Retinal pigment epithelial cell (primary cell): ENCODE data around the gene FAM181B.

Source experiments
- DNase-seq: peaks from one replicate; pipeline ENCODE4 v3.0.0-alpha.2; 2010; ENCODE audit warnings: low read depth
- H3K4me3 ChIP-seq: 2 replicates; pipeline ENCODE4 v1.5.1; 2011; ENCODE audit warnings: mild to moderate bottlenecking, low read length, control low read depth, moderate library complexity
- CTCF ChIP-seq: conservative IDR thresholded peaks from 2 replicates; pipeline ENCODE4 v1.5.1; 2011; ENCODE audit warnings: low read depth, low read length, control low read depth, inconsistent platforms

Gene FAM181B

DNA sequence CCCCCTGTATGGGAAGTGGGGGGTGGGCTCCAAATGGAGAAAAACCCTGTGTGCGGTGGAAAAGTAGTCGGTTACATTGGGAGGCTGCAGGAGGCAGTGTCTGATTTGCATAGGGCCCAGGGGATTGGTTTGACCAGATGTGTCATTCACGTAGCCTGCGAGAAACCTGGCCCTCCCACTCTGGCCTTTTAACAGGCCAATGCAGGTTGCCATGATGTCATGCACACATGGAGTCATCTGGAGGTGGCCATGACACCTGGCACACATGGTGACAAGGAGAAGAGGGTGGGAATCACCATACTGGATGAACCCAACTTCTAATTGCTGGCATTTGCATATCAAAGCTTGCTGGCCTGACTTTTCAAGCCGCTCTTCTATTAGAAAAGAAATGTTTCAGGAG is 50.6 kb downstream of the FAM181B start:
- H3K4me3 ChIP-seq = no peak overlapping the region
- no peak for TF ChIP-seq CTCF
- DNase-seq = no peak

- DNase-seq = no peak
- peak; percentile 45 for TF ChIP-seq CTCF
- no peak overlapping the region for H3K4me3 ChIP-seq
Measured at GRCh38 chr11:82682003-82682751, 51.5 kb downstream of the FAM181B start.

GRCh38 chr11:82680252-82680651 is 53.4 kb downstream of the FAM181B start:
- H3K4me3 ChIP-seq = no peak overlapping the region
- TF ChIP-seq CTCF = no peak
- peak; percentile 68 for DNase-seq
